K562 (cell line): ENCODE measurements around the gene MOCS3. TPM values are rescaled to one million over a fixed set of nuclear protein-coding genes. Genes with fewer than 3 reads are reported as not detected.

Experiments
- CTCFL ChIP-seq: IDR thresholded peaks from 2 replicates; pipeline ENCODE4 v1.6.1; 2011; ENCODE audit warnings: borderline replicate concordance, low read depth, mild to moderate bottlenecking, moderate library complexity, low read length; ENCODE audit not compliant: insufficient read depth, poor library complexity, severe bottlenecking
- ESRRA ChIP-seq: fragments of 450-650 bp; IDR thresholded peaks from 2 replicates; pipeline ENCODE4 v1.6.1; 2014; ENCODE audit warnings: low read depth, mild to moderate bottlenecking, moderate library complexity, borderline replicate concordance
- GTF2E2 ChIP-seq: fragments of 200-800 bp; sonication (Bioruptor generic); IDR thresholded peaks from 2 replicates; pipeline ENCODE4 v1.6.1; 2016; ENCODE audit warnings: missing genetic modification characterization, missing compliant biosample characterization
- HDAC2 ChIP-seq: fragments of 450-650 bp; IDR thresholded peaks from 2 replicates; pipeline ENCODE4 v1.6.1; 2016; ENCODE audit warnings: mild to moderate bottlenecking
- HNRNPLL ChIP-seq: fragments of 200-400 bp; formaldehyde crosslinking; IDR thresholded peaks from 2 replicates; pipeline ENCODE4 v1.6.1; 2017; ENCODE audit warnings: low read length, low read depth, mild to moderate bottlenecking; ENCODE audit not compliant: poor library complexity, severe bottlenecking
- IRF9 ChIP-seq: fragments of 450-650 bp; IDR thresholded peaks from 2 replicates; pipeline ENCODE4 v1.6.1; 2016; ENCODE audit warnings: missing biosample characterization, missing genetic modification characterization
- KAT7 ChIP-seq: sonication (generic); formaldehyde crosslinking; IDR thresholded peaks from 2 replicates; pipeline ENCODE4 v1.8.0; 2022; ENCODE audit warnings: missing genetic modification reagents, mild to moderate bottlenecking, borderline replicate concordance
- LEF1 ChIP-seq: fragments of 450-650 bp; IDR thresholded peaks from 2 replicates; pipeline ENCODE4 v1.6.1; 2016; ENCODE audit warnings: mild to moderate bottlenecking
- MED1 ChIP-seq: sonication (generic); formaldehyde crosslinking; IDR thresholded peaks from 2 replicates; pipeline ENCODE4 v1.8.1; 2023; ENCODE audit warnings: missing genetic modification reagents, borderline replicate concordance
- RBM25 ChIP-seq: fragments of 200-400 bp; formaldehyde crosslinking; IDR thresholded peaks from 2 replicates; pipeline ENCODE4 v1.6.1; 2018; ENCODE audit warnings: low read length, low read depth, moderate library complexity; ENCODE audit not compliant: severe bottlenecking
- REST ChIP-seq, 2 experiments: fragments of 450-650 bp; formaldehyde crosslinking in 1 of 2; IDR thresholded peaks; 2 replicates each; pipeline versions ENCODE4 v1.4.0 to v1.6.1; 2014 to 2020; ENCODE audit warnings: mild to moderate bottlenecking in 2 of 2, borderline replicate concordance in 1 of 2, low read depth in 1 of 2
- RHOXF2B ChIP-seq: fragments of 250-450 bp; sonication (Bioruptor Pico); conservative IDR thresholded peaks from 2 replicates; pipeline ENCODE4 v1.5.1; 2021
- THAP12 ChIP-seq: fragments of 250-450 bp; sonication (Bioruptor Pico); IDR thresholded peaks from 2 replicates; pipeline ENCODE4 v1.9.0; 2021; ENCODE audit warnings: mild to moderate bottlenecking, inconsistent platforms
- ZNF408 ChIP-seq: fragments of 250-450 bp; sonication (Bioruptor Pico); IDR thresholded peaks from 2 replicates; pipeline ENCODE4 v1.4.0; 2020; ENCODE audit warnings: low read depth, mild to moderate bottlenecking, moderate library complexity
- polyA plus RNA-seq, 8 experiments: library from polyadenylated mRNA; depleted of rRNA in 4 of 8; stranded (reverse) in 5 of 8; unstranded in 3 of 8; fragments of >200 nt; fragmentation: Nextera tagmentation in 2 of 8; fragmentation: Illumina TruSeq in 1 of 8; extraction: Ambion mirVana in 2 of 8; extraction: Trizol in 1 of 8; gene quantifications; 2 replicates each; pipeline versions ENCODE4 v1.2.1 to v1.2.3, GENCODE V29; 2011 to 2014; ENCODE audit warnings: inconsistent platforms in 1 of 8, missing spikeins in 1 of 8
- total RNA-seq, 7 experiments: library from RNA; depleted of rRNA in 6 of 7; stranded (reverse); fragments of >200 nt in 6 of 7; fragmentation: Illumina TruSeq in 2 of 7; extraction: Trizol in 2 of 7; gene quantifications; 2 replicates each; pipeline versions ENCODE4 v1.2.1 to v1.2.3, GENCODE V29; 2011 to 2021; ENCODE audit warnings: low replicate concordance in 1 of 7

MOCS3 gene
- total and polyA plus RNA-seq, 9 of the 15 experiments (the other 6 are each of a cell fraction or from before 2014, with no cell fraction given) = 0.70 to 6.2 (median 2.9) TPM

- TF ChIP-seq REST (IDR thresholded peaks at IDR 0.05; ENCODE audit: borderline replicate concordance) (no peak), REST (CRISPR knock-in tag; IDR thresholded peaks at IDR 0.05; ENCODE audit: low read depth) (no peak), RHOXF2B (CRISPR knock-in tag) (no peak), RBM25 (no peak), HDAC2 (no peak), CTCFL (no peak), LEF1 (no peak), HNRNPLL (no peak), IRF9 (tag) (no peak), GTF2E2 (tag) (no peak), MED1 (CRISPR knock-in tag) (no peak), THAP12 (CRISPR knock-in tag) (no peak), ESRRA (no peak), KAT7 (CRISPR knock-in tag) (no peak), ZNF408 (CRISPR knock-in tag) (no peak)
These were observed 5.4 kb upstream of the MOCS3 start (continued) for GRCh38 chr20:50953196-50953595.
